DND-41 (cell line): ENCODE results near the gene KCNT2.

ENCODE experiments used
- CTCF ChIP-seq: IDR thresholded peaks from 2 replicates; pipeline ENCODE4 v1.5.1; 2012; ENCODE audit warnings: borderline replicate concordance, low read length, moderate library complexity, mild to moderate bottlenecking; ENCODE audit not compliant: poor library complexity, severe bottlenecking; ENCODE audit errors: extremely low read depth
- EZH2 ChIP-seq: IDR thresholded peaks from 3 replicates; pipeline ENCODE4 v1.6.1; 2012; ENCODE audit warnings: borderline replicate concordance, low read depth, mild to moderate bottlenecking, moderate library complexity, low read length, inconsistent platforms; ENCODE audit not compliant: severe bottlenecking

DNA sequence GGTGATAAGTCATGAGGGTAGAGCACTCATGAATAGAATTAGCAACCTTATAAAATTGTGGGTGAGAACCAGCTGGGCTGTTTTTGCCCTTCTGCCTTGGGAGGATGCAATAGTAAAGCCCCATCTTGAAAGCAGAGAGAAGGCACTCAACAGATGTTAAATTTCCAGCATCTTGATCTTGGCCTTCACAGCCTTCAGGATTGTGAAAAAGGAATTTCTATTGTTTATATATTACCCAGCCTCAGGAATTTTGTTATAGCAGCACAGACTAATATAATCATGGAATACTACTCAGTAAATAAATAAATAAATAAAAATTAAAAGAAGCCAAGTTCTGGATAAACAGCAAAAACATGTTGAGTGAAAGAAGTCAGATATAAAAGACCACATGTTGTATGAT, 175.2 kb downstream of the KCNT2 start:
- TF ChIP-seq CTCF (no peak), EZH2 (no peak)
